ENCODE measurements around the gene SLC35F3. TPM values are rescaled to one million over a fixed set of nuclear protein-coding genes. Genes with fewer than 3 reads are reported as not detected.

Gene SLC35F3
- total RNA-seq, 1 donor from 2014 or later, result 0.36 TPM

- TF ChIP-seq CTCF (IDR thresholded peaks at IDR 0.05; ENCODE audit: unreplicated experiment), result no peak
- H3K9me3 Mint-ChIP-seq (ENCODE audit: unreplicated experiment), result no peaks in the 10 kb centered on the region
- H3K4me3 Mint-ChIP-seq (ENCODE audit: unreplicated experiment), result no peak overlapping the region
- H3K36me3 Mint-ChIP-seq (ENCODE audit: low read depth, unreplicated experiment), result no peaks in the 10 kb centered on the region
- no peaks in the 10 kb centered on the region for H3K4me1 Mint-ChIP-seq (ENCODE audit: unreplicated experiment)
- H3K27me3 Mint-ChIP-seq (ENCODE audit: unreplicated experiment), result peaks cover 1% of the 10 kb centered on the region
- DNase-seq (ENCODE audit: low spot score), result no peak
- no peak overlapping the region for H3K27ac Mint-ChIP-seq (ENCODE audit: unreplicated experiment)
Measured at GRCh38 chr1:233928123-233928522, 23.6 kb downstream of the SLC35F3 start.

GRCh38 chr1:233933339-233933738 is 28.9 kb downstream of the SLC35F3 start:
- Mint-ChIP-seq H3K4me3 (ENCODE audit: unreplicated experiment) (no peak overlapping the region), H3K4me1 (ENCODE audit: unreplicated experiment) (peaks cover 6% of the 10 kb centered on the region), H3K27ac (ENCODE audit: unreplicated experiment) (no peak overlapping the region), H3K27me3 (ENCODE audit: unreplicated experiment) (peaks cover 3% of the 10 kb centered on the region), H3K9me3 (ENCODE audit: unreplicated experiment) (no peaks in the 10 kb centered on the region), H3K36me3 (ENCODE audit: low read depth, unreplicated experiment) (no peaks in the 10 kb centered on the region)
- no peak for TF ChIP-seq CTCF (IDR thresholded peaks at IDR 0.05; ENCODE audit: unreplicated experiment)
- DNase-seq (ENCODE audit: low spot score), result no peak

- no peak overlapping the region for H3K4me3 Mint-ChIP-seq (ENCODE audit: unreplicated experiment)
- H3K9me3 Mint-ChIP-seq (ENCODE audit: unreplicated experiment), result no peaks in the 10 kb centered on the region
- no peak for TF ChIP-seq CTCF (IDR thresholded peaks at IDR 0.05; ENCODE audit: unreplicated experiment)
- no peak for DNase-seq (ENCODE audit: low spot score)
- H3K27me3 Mint-ChIP-seq (ENCODE audit: unreplicated experiment), result peaks cover 3% of the 10 kb centered on the region
- peaks cover 6% of the 10 kb centered on the region for H3K4me1 Mint-ChIP-seq (ENCODE audit: unreplicated experiment)
- H3K36me3 Mint-ChIP-seq (ENCODE audit: low read depth, unreplicated experiment), result no peaks in the 10 kb centered on the region
- no peak overlapping the region for H3K27ac Mint-ChIP-seq (ENCODE audit: unreplicated experiment)
Measured at GRCh38 chr1:233935297-233935868, 30.9 kb downstream of the SLC35F3 start.

- no peak for DNase-seq (ENCODE audit: low spot score)
- no peak for TF ChIP-seq CTCF (IDR thresholded peaks at IDR 0.05; ENCODE audit: unreplicated experiment)
- peaks cover 6% of the 10 kb centered on the region for H3K4me1 Mint-ChIP-seq (ENCODE audit: unreplicated experiment)
- H3K27ac Mint-ChIP-seq (ENCODE audit: unreplicated experiment), result no peak overlapping the region
- H3K36me3 Mint-ChIP-seq (ENCODE audit: low read depth, unreplicated experiment), result no peaks in the 10 kb centered on the region
- H3K4me3 Mint-ChIP-seq (ENCODE audit: unreplicated experiment), result no peak overlapping the region
- peaks cover 3% of the 10 kb centered on the region for H3K27me3 Mint-ChIP-seq (ENCODE audit: unreplicated experiment)
- no peaks in the 10 kb centered on the region for H3K9me3 Mint-ChIP-seq (ENCODE audit: unreplicated experiment)
Measured at GRCh38 chr1:233936422-233936821, 31.9 kb downstream of the SLC35F3 start.

DNA sequence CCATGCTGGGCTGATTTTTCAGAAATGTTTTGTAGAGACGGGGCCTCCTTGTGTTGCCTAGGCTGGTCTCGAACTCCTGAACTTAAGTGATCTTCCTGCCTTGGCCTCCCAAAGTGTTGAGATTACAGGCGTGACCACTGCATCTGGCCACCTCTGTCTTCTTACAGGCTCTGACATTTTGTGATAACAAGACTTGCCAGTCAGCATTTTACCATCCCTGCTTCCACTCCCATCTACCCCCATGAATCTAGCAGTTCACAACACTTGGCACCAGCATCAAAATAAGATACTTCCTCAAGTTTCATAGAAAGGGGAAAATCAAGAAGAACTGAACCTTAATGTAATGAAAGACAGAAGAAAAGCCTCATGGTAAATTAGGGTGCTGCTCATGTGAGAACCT is 32.4 kb downstream of the SLC35F3 start:
- no peak overlapping the region for H3K27ac Mint-ChIP-seq (ENCODE audit: unreplicated experiment)
- peaks cover 6% of the 10 kb centered on the region for H3K4me1 Mint-ChIP-seq (ENCODE audit: unreplicated experiment)
- no peak overlapping the region for H3K4me3 Mint-ChIP-seq (ENCODE audit: unreplicated experiment)
- no peak for TF ChIP-seq CTCF (IDR thresholded peaks at IDR 0.05; ENCODE audit: unreplicated experiment)
- H3K27me3 Mint-ChIP-seq (ENCODE audit: unreplicated experiment), result peaks cover 3% of the 10 kb centered on the region
- no peaks in the 10 kb centered on the region for H3K9me3 Mint-ChIP-seq (ENCODE audit: unreplicated experiment)
- DNase-seq (ENCODE audit: low spot score), result no peak
- no peaks in the 10 kb centered on the region for H3K36me3 Mint-ChIP-seq (ENCODE audit: low read depth, unreplicated experiment)
